ENCODE measurements around the gene PIP4K2A. TPM values are rescaled to one million over a fixed set of nuclear protein-coding genes. Genes with fewer than 3 reads are reported as not detected.

The PIP4K2A gene
- total RNA-seq, 2 experiments from 2014 or later: 108 to 115 TPM

DNA sequence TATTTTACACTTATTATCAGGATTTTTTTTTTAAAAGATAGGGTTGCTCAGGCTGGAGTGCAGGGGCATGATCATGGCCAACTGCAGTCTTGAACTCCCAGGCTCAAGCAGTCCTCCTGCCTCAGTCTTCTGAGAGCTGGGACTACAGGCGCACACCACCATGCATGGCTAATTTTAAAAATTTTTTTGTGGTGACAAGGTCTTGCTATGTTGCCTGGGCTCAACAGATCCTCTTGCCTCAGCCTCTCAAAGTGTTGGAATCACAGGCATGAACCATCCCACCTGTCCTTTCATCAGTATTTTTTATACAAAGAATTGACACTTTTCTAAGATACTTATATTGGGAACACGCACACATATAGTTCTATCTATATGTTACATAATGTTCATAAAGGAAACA lies 99.3 kb downstream of the PIP4K2A start:
- no peak for ATAC-seq
- TF ChIP-seq, protein P1, sequence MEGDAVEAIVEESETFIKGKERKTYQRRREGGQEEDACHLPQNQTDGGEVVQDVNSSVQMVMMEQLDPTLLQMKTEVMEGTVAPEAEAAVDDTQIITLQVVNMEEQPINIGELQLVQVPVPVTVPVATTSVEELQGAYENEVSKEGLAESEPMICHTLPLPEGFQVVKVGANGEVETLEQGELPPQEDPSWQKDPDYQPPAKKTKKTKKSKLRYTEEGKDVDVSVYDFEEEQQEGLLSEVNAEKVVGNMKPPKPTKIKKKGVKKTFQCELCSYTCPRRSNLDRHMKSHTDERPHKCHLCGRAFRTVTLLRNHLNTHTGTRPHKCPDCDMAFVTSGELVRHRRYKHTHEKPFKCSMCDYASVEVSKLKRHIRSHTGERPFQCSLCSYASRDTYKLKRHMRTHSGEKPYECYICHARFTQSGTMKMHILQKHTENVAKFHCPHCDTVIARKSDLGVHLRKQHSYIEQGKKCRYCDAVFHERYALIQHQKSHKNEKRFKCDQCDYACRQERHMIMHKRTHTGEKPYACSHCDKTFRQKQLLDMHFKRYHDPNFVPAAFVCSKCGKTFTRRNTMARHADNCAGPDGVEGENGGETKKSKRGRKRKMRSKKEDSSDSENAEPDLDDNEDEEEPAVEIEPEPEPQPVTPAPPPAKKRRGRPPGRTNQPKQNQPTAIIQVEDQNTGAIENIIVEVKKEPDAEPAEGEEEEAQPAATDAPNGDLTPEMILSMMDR (IDR thresholded peaks at IDR 0.05): no peak
- intact Hi-C loops (cut with micrococcal nuclease): no loop called here
- Mint-ChIP-seq H3K36me3 (ENCODE audit: low read depth) (peaks cover 33% of the 10 kb centered on the region), H3K4me3 (peak overlapping the region; percentile 69), H3K27me3 (no peaks in the 10 kb centered on the region), H3K4me1 (ENCODE audit: low read depth) (peaks cover 94% of the 10 kb centered on the region), H3K9me3 (no peaks in the 10 kb centered on the region), H3K27ac (peak overlapping the region; percentile 91)
- ChIA-PET POLR2A (interaction anchor here (1.0 to 3.1 kb wide), 6 partner anchors 14 to 178 kb away, joined by 3 to 19 read pairs (median 4); no protein-coding TSS in a partner anchor), CTCF (interaction anchor here (0.6 to 0.9 kb wide), 2 partner anchors 14 to 54 kb away, joined by 3 read pairs; no protein-coding TSS in a partner anchor)
- DNase-seq: no peak

DNA sequence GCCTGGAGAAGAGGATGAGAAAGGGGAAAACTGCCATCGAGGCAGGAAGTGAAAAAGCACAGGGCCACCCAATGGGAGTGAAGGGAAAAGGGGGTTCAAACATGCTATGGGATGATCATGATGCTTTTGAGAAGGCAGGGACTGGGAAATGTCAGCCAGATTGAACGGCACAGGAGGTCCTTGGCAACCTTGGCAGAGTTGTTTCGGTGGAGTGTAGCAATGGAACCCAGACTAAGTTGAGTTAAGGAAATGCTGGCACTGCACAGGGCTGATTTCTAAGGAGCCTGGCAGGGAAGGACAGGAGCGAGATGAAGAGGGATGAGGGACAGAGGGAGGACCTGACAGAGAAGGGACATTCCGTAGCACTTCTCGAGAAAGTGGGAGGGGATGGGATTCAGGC lies 101.4 kb downstream of the PIP4K2A start:
- Mint-ChIP-seq H3K27me3 (no peaks in the 10 kb centered on the region), H3K4me1 (ENCODE audit: low read depth) (peaks cover 95% of the 10 kb centered on the region), H3K4me3 (peak overlapping the region; percentile 47), H3K9me3 (no peaks in the 10 kb centered on the region), H3K36me3 (ENCODE audit: low read depth) (peaks cover 49% of the 10 kb centered on the region), H3K27ac (peak overlapping the region; percentile 91)
- ATAC-seq (no peak), DNase-seq (no peak)
- intact Hi-C loops (cut with micrococcal nuclease): loop anchor here (5.0 kb wide), 1 partner anchor 34 kb away; no protein-coding TSS in a partner anchor
- CTCF ChIA-PET: interaction anchor here (1.0 to 3.6 kb wide), 6 partner anchors 9 to 63 kb away, joined by 3 to 24 read pairs (median 3); no protein-coding TSS in a partner anchor
- TF ChIP-seq, protein P1 (IDR thresholded peaks at IDR 0.05): no peak
- POLR2A ChIA-PET: interaction anchor here (0.7 to 2.0 kb wide), 6 partner anchors 10 to 100 kb away, joined by 3 to 12 read pairs (median 5); partner anchors contain the start of gene PIP4K2A

DNA sequence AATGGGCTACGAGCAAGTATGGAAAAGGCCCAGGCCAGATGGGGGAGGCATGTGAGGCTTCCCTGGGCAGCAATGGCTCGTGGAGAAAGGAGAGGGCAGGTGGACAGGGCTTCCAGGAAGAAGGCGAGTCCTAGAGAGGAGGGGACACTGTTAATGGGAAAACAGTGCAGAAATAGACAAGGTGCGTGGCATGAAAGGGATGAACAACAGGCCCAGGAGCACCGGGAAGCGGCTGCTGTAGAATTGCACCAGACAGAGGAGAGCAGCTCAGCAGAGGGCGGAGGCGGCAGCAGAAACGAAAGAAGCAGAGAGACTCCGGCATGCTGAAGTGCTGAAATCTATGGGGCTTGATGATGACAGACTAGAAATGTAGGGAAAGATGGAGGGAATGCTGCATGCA lies 102.1 kb downstream of the PIP4K2A start:
- H3K4me3 Mint-ChIP-seq: peak overlapping the region; percentile 47
- no peaks in the 10 kb centered on the region for H3K27me3 Mint-ChIP-seq
- no peaks in the 10 kb centered on the region for H3K9me3 Mint-ChIP-seq
- TF ChIP-seq, protein P1 (IDR thresholded peaks at IDR 0.05): no peak
- peaks cover 54% of the 10 kb centered on the region for H3K36me3 Mint-ChIP-seq (ENCODE audit: low read depth)
- ChIA-PET CTCF (interaction anchor here (0.6 to 3.6 kb wide), 8 partner anchors 9 to 64 kb away, joined by 3 to 24 read pairs (median 3); no protein-coding TSS in a partner anchor), POLR2A (interaction anchor here (0.7 to 2.0 kb wide), 11 partner anchors 9 to 101 kb away, joined by 3 to 12 read pairs (median 4); partner anchors contain the start of gene PIP4K2A)
- H3K4me1 Mint-ChIP-seq (ENCODE audit: low read depth): peaks cover 94% of the 10 kb centered on the region
- H3K27ac Mint-ChIP-seq: peak overlapping the region; percentile 91
- DNase-seq: peak; percentile 39
- intact Hi-C loops (cut with micrococcal nuclease): loop anchor here (5.0 kb wide), 1 partner anchor 35 kb away; no protein-coding TSS in a partner anchor
- ATAC-seq: peak; percentile 15

DNA sequence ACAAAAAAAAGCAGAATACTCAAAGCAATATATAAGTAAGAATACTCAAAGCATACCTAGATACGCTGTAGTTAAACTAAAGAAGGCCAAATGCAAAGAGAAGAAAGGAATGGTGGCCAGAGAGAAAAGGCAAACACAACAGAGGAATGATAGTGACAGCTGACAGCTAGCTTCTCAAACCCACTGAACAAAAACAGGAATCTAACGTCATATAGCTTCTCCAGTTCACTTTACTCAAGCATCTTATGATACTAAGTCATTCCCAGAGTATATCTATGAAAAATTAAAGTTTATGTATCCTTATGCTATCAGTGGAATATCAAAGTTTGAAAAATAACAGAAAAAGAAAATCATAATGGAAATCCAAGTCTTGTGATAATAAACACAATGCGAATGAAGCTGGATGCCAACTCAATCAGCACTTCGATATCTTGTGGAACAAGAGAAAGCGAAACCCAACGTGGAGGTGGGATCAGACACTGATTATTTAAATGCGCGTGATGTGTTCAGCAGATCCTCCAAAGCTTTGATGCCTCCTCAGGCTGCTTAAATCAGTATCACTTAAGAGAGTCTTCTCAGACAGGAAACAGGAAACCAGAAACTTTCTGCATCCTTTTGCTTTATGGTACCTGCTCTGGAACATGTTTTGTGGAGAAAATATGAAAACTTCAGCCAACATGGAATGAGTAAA lies 102.8 kb downstream of the PIP4K2A start:
- Mint-ChIP-seq H3K4me3 (peak overlapping the region; percentile 47), H3K27me3 (no peaks in the 10 kb centered on the region), H3K9me3 (no peaks in the 10 kb centered on the region), H3K36me3 (ENCODE audit: low read depth) (peaks cover 58% of the 10 kb centered on the region), H3K27ac (peak overlapping the region; percentile 91), H3K4me1 (ENCODE audit: low read depth) (peaks cover 92% of the 10 kb centered on the region)
- POLR2A ChIA-PET: interaction anchor here (0.8 to 2.0 kb wide), 9 partner anchors 9 to 102 kb away, joined by 3 to 12 read pairs (median 4); partner anchors contain the start of gene PIP4K2A
- intact Hi-C loops (cut with micrococcal nuclease): loop anchor here (5.0 kb wide), 1 partner anchor 36 kb away; no protein-coding TSS in a partner anchor
- CTCF ChIA-PET: interaction anchor here (0.6 to 3.6 kb wide), 11 partner anchors 10 to 102 kb away, joined by 3 to 24 read pairs (median 4); no protein-coding TSS in a partner anchor
- DNase-seq (peak; percentile 82), ATAC-seq (peak; percentile 86)
- TF ChIP-seq, protein P1 (IDR thresholded peaks at IDR 0.05): no peak

All from activated CD8-positive, alpha-beta T cell treated with anti-CD3 and anti-CD28 coated beads for 36 hours (primary cell).